Neural crest cell (in vitro differentiated cells): ENCODE data around the gene WDR19. TPM values are rescaled to one million over a fixed set of nuclear protein-coding genes. Genes with fewer than 3 reads are reported as not detected.
A peak's percentile ranks its signal among the peaks of the same experiment; 100 is the strongest.

ENCODE experiments used
- DNase-seq: peaks from one replicate; pipeline ENCODE4 v3.0.0; 2021; ENCODE audit warnings: low read depth, mixed read lengths, low spot score
- H3K27ac Mint-ChIP-seq: one replicate; pipeline ENCODE4 v1.8.0; 2021; ENCODE audit warnings: mild to moderate bottlenecking, mixed read lengths; ENCODE audit not compliant: unreplicated experiment
- H3K27me3 Mint-ChIP-seq: 2 replicates; pipeline ENCODE4 v1.8.0; 2021; ENCODE audit warnings: low read depth, mild to moderate bottlenecking, mixed read lengths
- H3K36me3 Mint-ChIP-seq: 2 replicates; pipeline ENCODE4 v1.8.0; 2021; ENCODE audit warnings: low read depth, mild to moderate bottlenecking, mixed read lengths
- H3K4me1 Mint-ChIP-seq: 2 replicates; pipeline ENCODE4 v1.8.0; 2021; ENCODE audit warnings: mixed read lengths
- H3K4me3 Mint-ChIP-seq: one replicate; pipeline ENCODE4 v1.8.0; 2021; ENCODE audit warnings: mild to moderate bottlenecking, mixed read lengths
- H3K9me3 Mint-ChIP-seq: 2 replicates; pipeline ENCODE4 v1.8.0; 2021; ENCODE audit warnings: mixed read lengths
- total RNA-seq: library from RNA; stranded (reverse); gene quantifications from 2 replicates; pipeline ENCODE4 v1.2.1, GENCODE V29; 2021
- TF ChIP-seq, protein P1 (sequence below): fragments of 200-600 bp; sonication (generic); conservative IDR thresholded peaks from 2 replicates; pipeline ENCODE4 v1.5.0; 2021; ENCODE audit warnings: antibody characterized with exemption, mild to moderate bottlenecking

The WDR19 gene
- total RNA-seq, 1 donor from 2014 or later = 51.6 TPM

DNA sequence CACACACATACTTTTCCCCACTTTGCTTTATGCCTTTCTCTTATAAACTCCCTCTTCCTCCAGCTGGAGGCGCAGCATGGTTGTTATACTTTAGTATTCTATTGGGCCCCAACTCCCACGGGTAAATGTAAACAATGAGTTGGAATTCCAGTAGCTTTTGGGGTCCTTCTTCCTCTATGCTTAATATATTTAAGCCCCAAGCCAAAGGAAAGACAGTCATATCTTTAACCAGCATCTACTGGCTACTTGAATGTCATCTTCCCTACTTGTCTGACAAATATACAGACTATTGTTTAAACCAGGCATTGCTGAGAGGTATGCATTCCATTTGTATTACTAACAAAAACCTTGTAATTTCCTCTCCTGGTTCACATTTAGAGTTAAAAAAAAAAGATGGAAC is 72.9 kb downstream of the WDR19 start:
- TF ChIP-seq, protein P1, sequence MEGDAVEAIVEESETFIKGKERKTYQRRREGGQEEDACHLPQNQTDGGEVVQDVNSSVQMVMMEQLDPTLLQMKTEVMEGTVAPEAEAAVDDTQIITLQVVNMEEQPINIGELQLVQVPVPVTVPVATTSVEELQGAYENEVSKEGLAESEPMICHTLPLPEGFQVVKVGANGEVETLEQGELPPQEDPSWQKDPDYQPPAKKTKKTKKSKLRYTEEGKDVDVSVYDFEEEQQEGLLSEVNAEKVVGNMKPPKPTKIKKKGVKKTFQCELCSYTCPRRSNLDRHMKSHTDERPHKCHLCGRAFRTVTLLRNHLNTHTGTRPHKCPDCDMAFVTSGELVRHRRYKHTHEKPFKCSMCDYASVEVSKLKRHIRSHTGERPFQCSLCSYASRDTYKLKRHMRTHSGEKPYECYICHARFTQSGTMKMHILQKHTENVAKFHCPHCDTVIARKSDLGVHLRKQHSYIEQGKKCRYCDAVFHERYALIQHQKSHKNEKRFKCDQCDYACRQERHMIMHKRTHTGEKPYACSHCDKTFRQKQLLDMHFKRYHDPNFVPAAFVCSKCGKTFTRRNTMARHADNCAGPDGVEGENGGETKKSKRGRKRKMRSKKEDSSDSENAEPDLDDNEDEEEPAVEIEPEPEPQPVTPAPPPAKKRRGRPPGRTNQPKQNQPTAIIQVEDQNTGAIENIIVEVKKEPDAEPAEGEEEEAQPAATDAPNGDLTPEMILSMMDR = no peak
- Mint-ChIP-seq H3K27ac (no peak overlapping the region), H3K4me3 (no peak overlapping the region), H3K27me3 (no peaks in the 10 kb centered on the region), H3K36me3 (peaks cover 29% of the 10 kb centered on the region), H3K4me1 (peaks cover 9% of the 10 kb centered on the region), H3K9me3 (peaks cover 2% of the 10 kb centered on the region)
- DNase-seq = no peak

DNA sequence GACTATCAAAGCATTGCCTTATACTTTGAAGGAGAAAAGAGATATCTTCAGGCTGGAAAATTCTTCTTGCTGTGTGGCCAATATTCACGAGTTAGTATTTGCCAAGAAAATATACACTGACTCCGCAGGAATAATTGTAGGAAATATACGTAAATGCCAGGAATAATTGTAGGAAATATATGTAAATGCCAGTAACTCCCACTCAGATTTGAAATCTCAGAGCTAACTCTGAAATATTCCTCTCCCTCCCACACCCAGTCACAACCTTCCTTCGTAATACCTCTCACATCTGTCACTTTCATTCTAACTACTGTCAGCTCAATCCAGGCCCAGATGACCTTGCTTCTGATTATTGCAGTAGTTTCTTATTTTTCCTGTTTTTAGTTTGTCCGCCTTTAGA is 73.5 kb downstream of the WDR19 start:
- no peaks in the 10 kb centered on the region for H3K27me3 Mint-ChIP-seq
- DNase-seq = no peak
- H3K4me1 Mint-ChIP-seq = peaks cover 9% of the 10 kb centered on the region
- H3K4me3 Mint-ChIP-seq = no peak overlapping the region
- H3K36me3 Mint-ChIP-seq = peaks cover 25% of the 10 kb centered on the region
- H3K9me3 Mint-ChIP-seq = peaks cover 2% of the 10 kb centered on the region
- TF ChIP-seq, protein P1 = no peak
- no peak overlapping the region for H3K27ac Mint-ChIP-seq

DNA sequence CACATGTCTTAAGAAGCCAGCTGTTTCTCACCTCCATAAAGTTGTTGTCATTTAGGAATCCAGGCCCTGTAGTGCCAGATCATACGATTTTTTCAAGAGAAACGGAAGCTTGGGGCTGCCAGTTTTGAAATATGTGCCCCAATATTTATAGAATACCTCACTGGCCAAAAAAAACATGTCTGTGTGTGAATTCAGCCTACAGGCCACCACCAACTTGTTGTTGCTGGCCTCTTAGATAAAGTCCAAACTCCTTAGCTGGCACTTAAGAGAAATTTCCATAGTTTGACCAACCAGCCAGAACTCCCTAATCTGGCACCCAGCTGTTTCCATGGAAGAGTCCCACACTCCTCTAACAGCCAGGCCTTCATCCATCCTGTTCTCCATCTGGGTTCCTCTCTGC is 74.1 kb downstream of the WDR19 start:
- no peaks in the 10 kb centered on the region for H3K27me3 Mint-ChIP-seq
- TF ChIP-seq, protein P1 = no peak
- peaks cover 9% of the 10 kb centered on the region for H3K4me1 Mint-ChIP-seq
- no peak for DNase-seq
- no peak overlapping the region for H3K27ac Mint-ChIP-seq
- H3K4me3 Mint-ChIP-seq = no peak overlapping the region
- peaks cover 2% of the 10 kb centered on the region for H3K9me3 Mint-ChIP-seq
- H3K36me3 Mint-ChIP-seq = peaks cover 28% of the 10 kb centered on the region

DNA sequence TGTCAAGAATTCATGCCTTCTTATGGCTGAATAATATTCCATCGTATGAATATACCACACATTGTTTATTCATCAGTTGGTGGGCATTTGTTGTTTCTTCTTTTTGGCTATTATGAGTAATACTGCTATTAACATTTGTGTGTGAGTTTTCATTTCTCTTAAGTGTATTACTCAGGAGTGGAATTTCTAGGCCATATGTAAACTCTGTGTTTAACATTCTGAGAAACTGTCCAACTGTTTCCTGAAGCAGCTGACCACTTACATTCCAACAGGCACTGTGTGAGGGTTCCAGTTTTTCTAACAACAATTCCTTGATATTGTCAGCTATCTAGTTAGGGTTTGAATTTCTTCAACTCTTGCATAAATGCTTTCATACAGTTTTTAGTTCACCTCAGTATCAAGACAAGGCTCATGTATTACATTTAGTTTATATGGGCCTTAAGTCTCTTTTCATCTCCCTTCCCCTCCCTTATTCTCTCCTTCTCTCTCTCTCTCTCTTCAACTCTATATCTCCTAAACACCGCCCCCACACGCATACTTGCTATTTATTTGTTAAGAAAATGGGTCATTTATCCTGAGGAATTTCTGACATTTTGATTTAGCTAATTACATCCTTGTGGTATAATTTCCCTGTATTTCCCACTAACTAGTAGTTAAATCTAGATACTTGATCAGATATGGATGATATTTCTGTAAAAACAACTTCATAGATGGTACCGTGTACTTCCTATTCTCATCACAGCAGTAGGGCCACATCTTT is 77.4 kb downstream of the WDR19 start:
- no peak overlapping the region for H3K4me3 Mint-ChIP-seq
- TF ChIP-seq, protein P1 = no peak
- no peaks in the 10 kb centered on the region for H3K27me3 Mint-ChIP-seq
- H3K36me3 Mint-ChIP-seq = peaks cover 34% of the 10 kb centered on the region
- no peak for DNase-seq
- H3K9me3 Mint-ChIP-seq = peaks cover 2% of the 10 kb centered on the region
- H3K4me1 Mint-ChIP-seq = peaks cover 9% of the 10 kb centered on the region
- peak overlapping the region; percentile 3 for H3K27ac Mint-ChIP-seq

DNA sequence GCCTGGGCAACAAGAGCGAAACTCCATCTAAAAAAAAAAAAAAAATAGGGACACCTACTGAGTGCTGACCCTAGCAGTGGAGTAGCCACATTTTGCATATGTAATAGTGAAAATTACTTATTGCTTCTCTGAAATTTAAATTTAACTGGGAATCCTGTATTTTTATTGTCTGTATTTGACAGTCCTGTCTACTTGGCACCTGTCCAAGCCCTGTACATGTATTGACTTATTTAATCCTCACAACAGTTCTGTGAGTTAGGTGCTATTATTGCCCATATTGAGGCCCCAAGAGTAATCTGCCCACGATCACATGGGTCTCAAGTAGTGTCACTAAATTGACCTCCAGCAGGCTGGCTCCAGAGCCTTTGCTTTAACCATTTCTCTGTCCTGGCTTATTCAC is 81.6 kb downstream of the WDR19 start:
- TF ChIP-seq, protein P1 = no peak
- no peak overlapping the region for H3K27ac Mint-ChIP-seq

More for the DNA sequence above, 81.6 kb downstream of the WDR19 start:
- H3K9me3 Mint-ChIP-seq = peaks cover 2% of the 10 kb centered on the region
- H3K27me3 Mint-ChIP-seq = no peaks in the 10 kb centered on the region
- no peak overlapping the region for H3K4me3 Mint-ChIP-seq
- no peaks in the 10 kb centered on the region for H3K4me1 Mint-ChIP-seq
- H3K36me3 Mint-ChIP-seq = peaks cover 34% of the 10 kb centered on the region
- DNase-seq = no peak
